Colonic mucosa (tissue), 4 donors: ENCODE results near the gene ZNF620. TPM values are rescaled to one million over a fixed set of nuclear protein-coding genes. Genes with fewer than 3 reads are reported as not detected.
"Not testable (repeated sequence)": the region's sequence is repeated elsewhere in the genome, so short reads cannot be mapped to it uniquely, and the experiment has no call there.

ENCODE experiments used
- DNase-seq: peaks from one replicate; pipeline ENCODE4 v3.0.0-alpha.2; 2020
- H3K27ac ChIP-seq: fragments of 200-600 bp; one replicate; pipeline ENCODE4 v1.8.0; 2021
- H3K27me3 ChIP-seq: fragments of 200-600 bp; one replicate; pipeline ENCODE4 v1.8.0; 2021
- H3K36me3 ChIP-seq: fragments of 200-600 bp; one replicate; pipeline ENCODE4 v1.8.0; 2021
- H3K4me1 ChIP-seq: fragments of 200-600 bp; one replicate; pipeline ENCODE4 v1.8.0; 2021; ENCODE audit warnings: mild to moderate bottlenecking
- H3K4me3 ChIP-seq: fragments of 200-600 bp; one replicate; pipeline ENCODE4 v1.8.0; 2021
- H3K9ac ChIP-seq, 2 donors: one replicate each; pipeline ENCODE4 v1.7.0; 2013; ENCODE audit warnings: control low read depth in 2 of 2, low read depth in 2 of 2, low read length in 2 of 2
- H3K9me3 ChIP-seq: fragments of 200-600 bp; one replicate; pipeline ENCODE4 v1.8.0; 2021
- intact Hi-C: fragments of 100-400 bp; cut with DNase I; formaldehyde crosslinking; loops from one replicate; pipeline ENCODE4 v1.14.1; 2022
- total RNA-seq, 2 donors: library from RNA; stranded (reverse); fragmentation: NEBNext Ultra II Directional in 1 of 2; extraction: Animal tissue kit (Norgen Biotek cat#: 25700) in 1 of 2; gene quantifications; one replicate each; pipeline ENCODE4 v1.2.1, GENCODE V29; 2021
- TF ChIP-seq, protein P1 (sequence below): fragments of 200-600 bp; IDR thresholded peaks from one replicate; pipeline ENCODE4 v1.8.0; 2022; ENCODE audit warnings: antibody characterized with exemption, mild to moderate bottlenecking
- donor health status: healthy.
- donor health status: DM: no; HTN: no; CAD: no.
- donor health status: DM: no; HTN: no; CAD: no.

The ZNF620 gene
- total RNA-seq, 2 donors from 2014 or later: 4.0 to 4.6 TPM

DNA sequence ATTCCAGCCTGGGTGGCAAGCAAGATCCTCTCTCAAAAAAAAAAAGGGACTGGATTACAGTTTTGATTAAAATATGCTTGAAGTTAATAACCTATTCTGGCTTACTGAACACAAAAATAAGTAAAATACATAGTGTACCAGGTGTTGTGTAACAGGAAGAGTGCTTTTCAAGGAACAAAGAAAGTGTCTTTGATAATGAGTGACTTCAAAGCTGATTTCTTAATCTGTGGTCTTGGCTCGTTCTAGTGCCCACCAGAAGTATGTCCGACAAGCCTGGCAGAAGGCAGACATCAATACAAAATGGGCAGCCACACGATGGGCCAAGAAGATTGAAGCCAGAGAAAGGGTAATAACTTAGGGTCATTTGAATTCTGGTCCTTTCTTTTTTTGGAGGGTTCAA, 44.7 kb upstream of the ZNF620 start:
- intact Hi-C loops: no loop called here
- no peak for DNase-seq
- no peaks in the 10 kb centered on the region for H3K9me3 ChIP-seq
- H3K9ac ChIP-seq: no peak overlapping the region
- peaks cover 25% of the 10 kb centered on the region for H3K36me3 ChIP-seq
- H3K27ac ChIP-seq: no peak overlapping the region
- peaks cover 8% of the 10 kb centered on the region for H3K4me1 ChIP-seq
- TF ChIP-seq, protein P1, sequence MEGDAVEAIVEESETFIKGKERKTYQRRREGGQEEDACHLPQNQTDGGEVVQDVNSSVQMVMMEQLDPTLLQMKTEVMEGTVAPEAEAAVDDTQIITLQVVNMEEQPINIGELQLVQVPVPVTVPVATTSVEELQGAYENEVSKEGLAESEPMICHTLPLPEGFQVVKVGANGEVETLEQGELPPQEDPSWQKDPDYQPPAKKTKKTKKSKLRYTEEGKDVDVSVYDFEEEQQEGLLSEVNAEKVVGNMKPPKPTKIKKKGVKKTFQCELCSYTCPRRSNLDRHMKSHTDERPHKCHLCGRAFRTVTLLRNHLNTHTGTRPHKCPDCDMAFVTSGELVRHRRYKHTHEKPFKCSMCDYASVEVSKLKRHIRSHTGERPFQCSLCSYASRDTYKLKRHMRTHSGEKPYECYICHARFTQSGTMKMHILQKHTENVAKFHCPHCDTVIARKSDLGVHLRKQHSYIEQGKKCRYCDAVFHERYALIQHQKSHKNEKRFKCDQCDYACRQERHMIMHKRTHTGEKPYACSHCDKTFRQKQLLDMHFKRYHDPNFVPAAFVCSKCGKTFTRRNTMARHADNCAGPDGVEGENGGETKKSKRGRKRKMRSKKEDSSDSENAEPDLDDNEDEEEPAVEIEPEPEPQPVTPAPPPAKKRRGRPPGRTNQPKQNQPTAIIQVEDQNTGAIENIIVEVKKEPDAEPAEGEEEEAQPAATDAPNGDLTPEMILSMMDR: no peak
- H3K4me3 ChIP-seq: no peak overlapping the region
- H3K27me3 ChIP-seq: no peaks in the 10 kb centered on the region

DNA sequence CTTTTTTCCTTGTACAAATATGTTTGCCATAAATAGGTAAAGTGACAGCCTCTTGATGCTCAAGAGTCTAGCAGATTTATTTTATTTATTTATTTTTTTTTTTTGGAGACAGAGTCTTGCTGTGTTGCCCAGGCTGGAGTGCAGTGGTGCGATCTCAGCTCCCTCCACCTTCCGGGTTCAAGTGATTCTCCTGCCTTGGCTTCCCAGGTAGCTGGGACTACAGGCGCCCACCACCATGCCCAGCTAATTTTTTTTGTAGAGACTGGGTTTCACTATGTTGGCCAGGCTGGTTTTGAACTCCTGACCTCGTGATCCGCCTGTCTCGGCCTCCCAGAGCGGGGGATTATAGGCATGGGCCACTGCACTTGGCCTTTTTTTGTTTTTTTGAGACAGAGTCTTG, 43.0 kb upstream of the ZNF620 start:
- H3K27ac ChIP-seq, DNase-seq, H3K4me3 ChIP-seq, H3K9me3 ChIP-seq, intact Hi-C loops, H3K4me1 ChIP-seq, H3K9ac ChIP-seq, H3K27me3 ChIP-seq: not testable (repeated sequence)
- H3K36me3 ChIP-seq: peaks cover 25% of the 10 kb centered on the region

DNA sequence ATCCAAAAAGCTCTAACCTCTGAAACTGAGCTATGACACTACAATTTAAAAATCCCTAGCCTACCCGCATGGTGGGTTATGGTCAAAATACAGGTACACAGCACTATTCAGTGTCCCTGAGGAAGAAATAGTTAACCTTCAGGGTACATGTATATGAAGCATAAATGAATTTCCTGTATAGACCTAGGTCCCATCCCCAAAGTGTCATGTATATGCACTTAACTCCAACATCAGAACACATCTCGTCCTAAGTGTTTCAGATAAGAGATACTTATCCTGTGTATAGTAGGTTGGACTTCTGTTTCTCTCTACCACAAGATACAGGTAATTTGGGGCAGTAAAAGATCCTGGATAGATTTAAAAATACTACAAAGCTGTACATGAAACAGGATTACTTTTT, 42.3 kb upstream of the ZNF620 start:
- H3K27me3 ChIP-seq: no peaks in the 10 kb centered on the region
- H3K27ac ChIP-seq: no peak overlapping the region
- H3K4me1 ChIP-seq: no peaks in the 10 kb centered on the region
- intact Hi-C loops: no loop called here
- H3K9ac ChIP-seq: no peak overlapping the region
- TF ChIP-seq, protein P1: no peak
- H3K36me3 ChIP-seq: peaks cover 25% of the 10 kb centered on the region
- no peak for DNase-seq
- H3K9me3 ChIP-seq: no peaks in the 10 kb centered on the region
- H3K4me3 ChIP-seq: no peak overlapping the region

DNA sequence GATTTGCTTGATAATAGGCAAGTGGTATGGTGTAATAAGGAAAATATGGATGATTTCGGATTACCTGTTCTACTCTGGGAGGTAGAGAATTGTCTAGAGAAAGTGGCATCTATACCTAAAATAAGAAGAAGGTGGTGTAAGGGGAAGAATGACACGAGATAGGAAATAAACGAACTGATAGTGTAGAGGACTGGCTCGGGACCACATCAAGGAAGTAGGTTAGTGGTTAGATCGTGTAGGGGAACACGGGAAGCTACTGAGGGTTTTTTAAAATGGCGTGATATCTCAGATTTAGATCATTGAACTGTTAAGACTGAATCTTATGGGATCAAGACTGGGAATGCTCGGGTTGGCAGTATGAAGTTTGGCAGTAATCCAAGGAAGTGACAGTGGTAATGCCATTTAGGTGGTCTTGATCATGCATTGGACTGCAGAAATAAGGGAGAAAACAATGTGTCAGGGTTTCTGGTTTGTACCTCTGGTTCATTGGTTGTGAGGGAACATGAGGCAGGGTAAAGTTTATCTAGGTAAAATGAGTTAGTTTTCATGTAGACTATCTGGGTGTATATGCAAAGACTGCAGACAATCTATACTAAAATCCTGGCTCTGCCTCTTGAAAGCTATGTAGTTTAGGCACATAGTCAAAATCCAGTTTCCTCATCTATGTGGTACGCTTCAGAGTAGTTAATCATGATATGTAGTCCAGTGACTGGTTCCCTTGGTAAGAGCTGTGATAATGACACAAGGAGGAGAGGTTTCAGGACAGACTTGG, 41.3 kb upstream of the ZNF620 start:
- intact Hi-C loops: no loop called here
- Histone ChIP-seq H3K27me3 (no peaks in the 10 kb centered on the region), H3K4me1 (no peaks in the 10 kb centered on the region), H3K27ac (no peak overlapping the region), H3K9ac (no peak overlapping the region), H3K36me3 (peaks cover 20% of the 10 kb centered on the region), H3K4me3 (no peak overlapping the region), H3K9me3 (no peaks in the 10 kb centered on the region)
- TF ChIP-seq, protein P1: no peak
- DNase-seq: no peak

DNA sequence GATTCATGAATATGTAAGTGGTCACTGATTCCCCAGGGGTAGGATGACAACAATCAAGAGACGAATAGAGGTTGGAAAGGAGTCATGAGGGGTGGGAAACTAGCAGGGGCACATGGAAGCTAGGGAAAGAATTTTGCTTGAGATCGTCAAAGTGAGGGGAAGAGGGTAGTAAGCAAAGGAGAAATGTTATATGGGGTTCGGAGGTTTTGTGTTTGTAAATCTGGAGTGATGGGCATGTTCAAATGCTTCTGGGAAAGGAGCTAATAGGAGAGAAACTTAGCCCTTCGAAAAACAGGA, 40.8 kb upstream of the ZNF620 start:
- no peak overlapping the region for H3K4me3 ChIP-seq
- intact Hi-C loops: no loop called here
- TF ChIP-seq, protein P1: no peak
- peaks cover 20% of the 10 kb centered on the region for H3K36me3 ChIP-seq
- H3K27me3 ChIP-seq: no peaks in the 10 kb centered on the region
- no peak for DNase-seq
- no peak overlapping the region for H3K9ac ChIP-seq
- no peak overlapping the region for H3K27ac ChIP-seq
- H3K9me3 ChIP-seq: no peaks in the 10 kb centered on the region
- H3K4me1 ChIP-seq: no peaks in the 10 kb centered on the region

DNA sequence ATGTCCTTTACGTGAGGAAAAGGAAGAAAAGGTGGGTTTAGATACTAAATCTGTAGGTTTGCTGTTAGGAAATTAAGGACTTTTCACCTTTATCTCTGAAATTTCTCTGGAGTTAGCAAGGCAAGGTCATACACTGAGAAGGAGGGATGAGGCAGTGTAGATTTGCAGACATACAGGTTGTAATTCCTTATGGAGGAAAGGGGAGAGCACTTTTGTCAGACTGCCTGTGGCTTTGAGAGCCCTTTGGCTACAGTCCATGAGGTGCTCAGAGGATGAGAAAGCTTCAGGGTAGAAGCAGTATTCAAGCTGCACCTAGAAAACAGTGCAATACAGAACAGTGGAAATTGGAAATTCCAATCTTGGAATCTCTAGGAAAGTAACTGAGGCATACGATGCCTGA, 40.4 kb upstream of the ZNF620 start:
- no peak for DNase-seq
- no peaks in the 10 kb centered on the region for H3K9me3 ChIP-seq

More for the DNA sequence above, 40.4 kb upstream of the ZNF620 start:
- Histone ChIP-seq H3K4me3 (no peak overlapping the region), H3K27ac (no peak overlapping the region), H3K4me1 (no peaks in the 10 kb centered on the region), H3K9ac (no peak overlapping the region), H3K27me3 (no peaks in the 10 kb centered on the region), H3K36me3 (peaks cover 16% of the 10 kb centered on the region)
- intact Hi-C loops: no loop called here
- TF ChIP-seq, protein P1: no peak
